H9 (cell line): ENCODE results near the gene CXorf65. TPM values are rescaled to one million over a fixed set of nuclear protein-coding genes. Genes with fewer than 3 reads are reported as not detected.

Source experiments
- DNase-seq: peaks from one replicate; pipeline ENCODE4 v3.0.0-alpha.2; 2017
- H2AFZ ChIP-seq: one replicate; pipeline ENCODE4 v1.6.1; 2013; ENCODE audit warnings: mild to moderate bottlenecking, low read length, control low read depth, moderate library complexity
- H2AK5ac ChIP-seq: 2 replicates; pipeline ENCODE4 v1.6.1; 2013; ENCODE audit warnings: low read length, control low read depth, mixed read lengths; ENCODE audit not compliant: insufficient read length
- H2BK120ac ChIP-seq: one replicate; pipeline ENCODE4 v1.6.1; 2013; ENCODE audit warnings: low read depth, mild to moderate bottlenecking, low read length, control low read depth, inconsistent platforms; ENCODE audit not compliant: poor library complexity, severe bottlenecking
- H2BK12ac ChIP-seq: 2 replicates; pipeline ENCODE4 v1.6.1; 2013; ENCODE audit warnings: low read length, control low read depth, mixed read lengths, low read depth; ENCODE audit not compliant: insufficient read length
- H2BK15ac ChIP-seq: 2 replicates; pipeline ENCODE4 v1.6.1; 2013; ENCODE audit warnings: low read depth, low read length, control low read depth
- H2BK20ac ChIP-seq: one replicate; pipeline ENCODE4 v1.6.1; 2013; ENCODE audit warnings: low read depth, mild to moderate bottlenecking, low read length, control low read depth, inconsistent platforms; ENCODE audit not compliant: poor library complexity, severe bottlenecking
- H2BK5ac ChIP-seq: 2 replicates; pipeline ENCODE4 v1.6.1; 2013; ENCODE audit warnings: low read length, control low read depth, mixed read lengths; ENCODE audit not compliant: insufficient read length
- H3K14ac ChIP-seq: 2 replicates; pipeline ENCODE4 v1.6.1; 2013; ENCODE audit warnings: low read length, control low read depth; ENCODE audit not compliant: insufficient read depth
- H3K18ac ChIP-seq: 2 replicates; pipeline ENCODE4 v1.6.1; 2013; ENCODE audit warnings: low read depth, mild to moderate bottlenecking, mixed read lengths, low read length, control low read depth; ENCODE audit not compliant: insufficient read length
- H3K23ac ChIP-seq: 2 replicates; pipeline ENCODE4 v1.6.1; 2013; ENCODE audit warnings: low read length, control low read depth, mixed read lengths, low read depth; ENCODE audit not compliant: insufficient read length
- H3K23me2 ChIP-seq: 2 replicates; pipeline ENCODE4 v1.6.1; 2013; ENCODE audit warnings: low read depth, mild to moderate bottlenecking, mixed read lengths, low read length, control low read depth; ENCODE audit not compliant: insufficient read length, poor library complexity, severe bottlenecking
- H3K27ac ChIP-seq: 2 replicates; pipeline ENCODE4 v1.5.1; 2013; ENCODE audit warnings: low read length, control low read depth, mixed read lengths, low read depth; ENCODE audit not compliant: insufficient read length
- H3K27me3 ChIP-seq: 2 replicates; pipeline ENCODE4 v1.6.1; 2013; ENCODE audit warnings: low read length, control low read depth, inconsistent platforms; ENCODE audit not compliant: insufficient read depth
- H3K4ac ChIP-seq: 2 replicates; pipeline ENCODE4 v1.6.1; 2013; ENCODE audit warnings: low read depth, mild to moderate bottlenecking, control low read depth, inconsistent platforms, low read length, moderate library complexity
- H3K4me1 ChIP-seq: 2 replicates; pipeline ENCODE4 v1.6.1; 2013; ENCODE audit warnings: low read length, control low read depth, inconsistent platforms; ENCODE audit not compliant: insufficient read depth
- H3K4me2 ChIP-seq: 2 replicates; pipeline ENCODE4 v1.6.1; 2013; ENCODE audit warnings: low read length, control low read depth, mixed read lengths; ENCODE audit not compliant: insufficient read length, insufficient read depth
- H3K56ac ChIP-seq: 2 replicates; pipeline ENCODE4 v1.6.1; 2013; ENCODE audit warnings: low read depth, mild to moderate bottlenecking, mixed read lengths, low read length, control low read depth; ENCODE audit not compliant: insufficient read length
- H3K79me1 ChIP-seq: 2 replicates; pipeline ENCODE4 v1.6.1; 2013; ENCODE audit warnings: low read depth, mild to moderate bottlenecking, moderate library complexity, low read length, control low read depth, inconsistent platforms; ENCODE audit not compliant: insufficient read depth, poor library complexity, severe bottlenecking
- H3K79me2 ChIP-seq: 2 replicates; pipeline ENCODE4 v1.6.1; 2013; ENCODE audit warnings: low read length, control low read depth, inconsistent platforms; ENCODE audit not compliant: insufficient read depth
- H3K9ac ChIP-seq: 2 replicates; pipeline ENCODE4 v1.6.1; 2013; ENCODE audit warnings: low read length, control low read depth, mixed read lengths; ENCODE audit not compliant: insufficient read length; ENCODE audit errors: extremely low read depth
- H3K9me3 ChIP-seq: one replicate; pipeline ENCODE4 v1.6.1; 2013; ENCODE audit warnings: low read depth, low read length, inconsistent platforms; ENCODE audit not compliant: control insufficient read depth
- H3T11ph ChIP-seq: one replicate; pipeline ENCODE4 v1.6.1; 2013; ENCODE audit warnings: mild to moderate bottlenecking, low read length, control low read depth, inconsistent platforms
- H4K20me1 ChIP-seq: one replicate; pipeline ENCODE4 v1.6.1; 2013; ENCODE audit not compliant: control insufficient read depth, insufficient read length, insufficient read depth
- H4K5ac ChIP-seq: 2 replicates; pipeline ENCODE4 v1.6.1; 2013; ENCODE audit warnings: low read depth, mild to moderate bottlenecking, mixed read lengths, low read length, control low read depth; ENCODE audit not compliant: insufficient read length
- H4K8ac ChIP-seq: replicated peaks from 2 replicates; pipeline ENCODE4 v1.6.1; 2013; ENCODE audit warnings: low read length, control low read depth, mixed read lengths, low read depth; ENCODE audit not compliant: insufficient read length
- H4K91ac ChIP-seq: 2 replicates; pipeline ENCODE4 v1.6.1; 2013; ENCODE audit warnings: low read depth, mild to moderate bottlenecking, moderate library complexity, mixed read lengths, low read length, control low read depth; ENCODE audit not compliant: insufficient read length
- H3K27ac Mint-ChIP-seq, 3 experiments: 2 replicates in 2 of 3; 3 replicates in 1 of 3; pipeline ENCODE4 v1.8.0; 2020 to 2021; ENCODE audit warnings: mixed read lengths in 3 of 3, mild to moderate bottlenecking in 1 of 3, moderate library complexity in 1 of 3
- H3K27me3 Mint-ChIP-seq: 2 replicates; pipeline ENCODE4 v1.8.0; 2021; ENCODE audit warnings: low read depth, mild to moderate bottlenecking, moderate library complexity, mixed read lengths
- H3K36me3 Mint-ChIP-seq, 3 experiments: 2 replicates in 2 of 3; 3 replicates in 1 of 3; pipeline ENCODE4 v1.8.0; 2020 to 2021; ENCODE audit warnings: low read depth in 3 of 3, mixed read lengths in 3 of 3; ENCODE audit not compliant: insufficient read depth in 1 of 3
- H3K4me1 Mint-ChIP-seq, 2 experiments: 2 replicates each; pipeline ENCODE4 v1.8.0; 2020; ENCODE audit warnings: mixed read lengths in 2 of 2
- H3K4me3 Mint-ChIP-seq, 2 experiments: 2 replicates in 1 of 2; 3 replicates in 1 of 2; pipeline ENCODE4 v1.8.0; 2020 to 2021; ENCODE audit warnings: mild to moderate bottlenecking in 2 of 2, mixed read lengths in 2 of 2, moderate library complexity in 1 of 2
- H3K9me3 Mint-ChIP-seq, 2 experiments: 2 replicates in 1 of 2; 3 replicates in 1 of 2; pipeline ENCODE4 v1.8.0; 2020; ENCODE audit warnings: mild to moderate bottlenecking in 2 of 2, mixed read lengths in 2 of 2, moderate library complexity in 1 of 2
- CTCF ChIP-seq: fragments of 200-600 bp; sonication (generic); conservative IDR thresholded peaks from 3 replicates; pipeline ENCODE4 v1.8.0; 2021; ENCODE audit warnings: antibody characterized with exemption, mild to moderate bottlenecking
- total RNA-seq: library from RNA; stranded (reverse); gene quantifications from 2 replicates; pipeline ENCODE4 v1.2.1, GENCODE V29; 2021

The CXorf65 gene
- total RNA-seq, 1 experiment from 2014 or later: not detected

DNA sequence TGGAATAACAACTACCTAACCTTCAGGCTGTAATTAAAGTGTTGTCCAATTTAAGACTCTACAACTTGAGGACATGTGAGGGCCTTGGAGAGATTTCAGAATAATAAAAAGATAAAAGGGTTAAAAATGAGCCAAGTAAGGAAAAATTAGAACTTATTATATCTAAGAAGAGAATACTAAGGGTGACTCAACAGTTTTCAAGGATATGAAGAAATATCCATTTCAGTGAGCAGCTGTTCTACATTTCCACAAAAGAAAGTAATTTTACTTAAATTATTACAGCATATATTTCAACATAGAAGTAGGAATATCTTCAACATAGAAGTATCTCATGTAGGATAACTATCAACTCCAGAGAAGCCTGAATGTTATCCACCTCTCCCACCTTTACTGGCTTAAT, 49.7 kb downstream of the CXorf65 start:
- Histone ChIP-seq H3K79me1 (no peaks in the 10 kb centered on the region), H4K5ac (no peak overlapping the region), H3K4me1 (no peaks in the 10 kb centered on the region), H2BK12ac (no peak overlapping the region), H3K9me3 (peaks cover 7% of the 10 kb centered on the region), H3K56ac (no peak overlapping the region), H2BK20ac (no peak overlapping the region), H3K79me2 (no peaks in the 10 kb centered on the region; the same call in 1 of the 2 replicates), H2BK5ac (no peak overlapping the region), H4K20me1 (no peaks in the 10 kb centered on the region), H3K14ac (no peak overlapping the region), H3K4ac (no peak overlapping the region), H4K91ac (no peak overlapping the region), H2BK120ac (no peak overlapping the region), H3K9ac (no peak overlapping the region), H4K8ac (no peak overlapping the region), H3K23ac (no peak overlapping the region), H3K4me2 (no peak overlapping the region), H3K18ac (no peak overlapping the region), H2AFZ (no peak overlapping the region), H3K27ac (no peak overlapping the region), H2BK15ac (no peak overlapping the region), H3T11ph (no peak overlapping the region), H3K23me2 (no peaks in the 10 kb centered on the region), H3K27me3 (no peaks in the 10 kb centered on the region), H2AK5ac (no peak overlapping the region)
- no peak for TF ChIP-seq CTCF
- Mint-ChIP-seq H3K36me3 (peaks cover 14 to 46% (median 29%) of the 10 kb centered on the region in 3 experiments; a peak in 6 of 7 replicates), H3K27ac (no peak overlapping the region), H3K4me3 (no peak overlapping the region), H3K9me3 (peaks cover 51 to 52% of the 10 kb centered on the region in 2 experiments), H3K27me3 (no peaks in the 10 kb centered on the region; the same call in 1 of the 2 replicates), H3K4me1 (0 out of 4 replicates have a peak, but pooled peaks cover 0 to 3% of the 10 kb centered on the region in 2 experiments)
- no peak for DNase-seq

Other genes with a start within 250 kb of the CXorf65 start
- gene TEX11, start 198.0 kb downstream of the CXorf65 start, total RNA-seq: 0.22 and 0.24 TPM in 2 replicates
- gene SLC7A3, start 175.6 kb downstream of the CXorf65 start, total RNA-seq: 69.1 and 72.5 TPM in 2 replicates
- 69.1 and 69.7 TPM in 2 replicates for gene SNX12, start 38.4 kb downstream of the CXorf65 start, total RNA-seq
- gene FOXO4, start 10.9 kb downstream of the CXorf65 start, total RNA-seq: 17.7 TPM in 2 replicates
- not detected in 2 replicates for gene IL2RG, start 4.8 kb upstream of the CXorf65 start, total RNA-seq
- 30.8 and 33.0 TPM in 2 replicates for gene MED12, start 11.9 kb upstream of the CXorf65 start, total RNA-seq
- 3.5 and 3.6 TPM in 2 replicates for gene NLGN3, start 38.1 kb upstream of the CXorf65 start, total RNA-seq
- gene GJB1, start 116.5 kb upstream of the CXorf65 start, total RNA-seq: not detected in 2 replicates
- gene ZMYM3, start 147.4 kb upstream of the CXorf65 start, total RNA-seq: 83.4 and 86.5 TPM in 2 replicates
- gene NONO, start 176.9 kb upstream of the CXorf65 start, total RNA-seq: 703 and 707 TPM in 2 replicates
- gene ITGB1BP2, start 195.0 kb upstream of the CXorf65 start, total RNA-seq: 3.7 and 5.0 TPM in 2 replicates